Activated CD8-positive, alpha-beta memory T cell treated with anti-CD3 and anti-CD28 coated beads for 48 hours (primary cell): ENCODE results near the gene ECM2.

ENCODE experiments used
- DNase-seq, 3 experiments: peaks; one replicate each; pipeline ENCODE4 v3.0.0-alpha.2; 2020; ENCODE audit warnings: low read depth in 2 of 3, low spot score in 2 of 3

The ECM2 gene

GRCh38 chr9:92501671-92502393 is 34.0 kb downstream of the ECM2 start:
- no peak for DNase-seq

GRCh38 chr9:92500725-92501124 is 35.1 kb downstream of the ECM2 start:
- no peak for DNase-seq

GRCh38 chr9:92499701-92500100 is 36.1 kb downstream of the ECM2 start:
- DNase-seq, result no peak

- no peak for DNase-seq
These were observed 39.2 kb downstream of the ECM2 start for GRCh38 chr9:92496396-92497176.

- DNase-seq, result no peak
These were observed 40.9 kb downstream of the ECM2 start for GRCh38 chr9:92494856-92495255.

GRCh38 chr9:92493749-92494387 is 41.9 kb downstream of the ECM2 start:
- no peak for DNase-seq

- no peak for DNase-seq
These were observed 42.9 kb downstream of the ECM2 start for GRCh38 chr9:92492781-92493401.

GRCh38 chr9:92488681-92489550 is 46.9 kb downstream of the ECM2 start:
- DNase-seq, result no peak

- DNase-seq, result no peak
These were observed 49.4 kb downstream of the ECM2 start for GRCh38 chr9:92486371-92486770.

- no peak for DNase-seq
These were observed 51.2 kb downstream of the ECM2 start for GRCh38 chr9:92484563-92484962.

- DNase-seq, result no peak
These were observed 51.9 kb downstream of the ECM2 start for GRCh38 chr9:92483627-92484545.

GRCh38 chr9:92482805-92483204 is 53.0 kb downstream of the ECM2 start:
- no peak for DNase-seq

GRCh38 chr9:92482329-92482728 is 53.5 kb downstream of the ECM2 start, which contains the start of gene ASPN:
TSS of gene ASPN (minus strand) at chr9:92482506.
- no peak for DNase-seq

- no peak for DNase-seq
These were observed 54.7 kb downstream of the ECM2 start for GRCh38 chr9:92480986-92481633.

GRCh38 chr9:92480291-92480771 is 55.5 kb downstream of the ECM2 start:
- DNase-seq, result no peak

- no peak for DNase-seq
These were observed 56.4 kb downstream of the ECM2 start for GRCh38 chr9:92479346-92479745.

- no peak for DNase-seq
These were observed 57.0 kb downstream of the ECM2 start for GRCh38 chr9:92478783-92479182.

- no peak for DNase-seq
These were observed 58.8 kb downstream of the ECM2 start for GRCh38 chr9:92476962-92477361.

- DNase-seq, result no peak
These were observed 61.2 kb downstream of the ECM2 start for GRCh38 chr9:92474587-92474986.
